Neuronal stem cell (in vitro differentiated cells): ENCODE data around the gene RNF213.
A peak's percentile ranks its signal among the peaks of the same experiment; 100 is the strongest.

Experiments used
- DNase-seq: peaks from one replicate; pipeline ENCODE4 v3.0.0-alpha.2; 2013; ENCODE audit warnings: low spot score
- H2AFZ ChIP-seq: one replicate; pipeline ENCODE4 v1.6.1; 2013; ENCODE audit warnings: mild to moderate bottlenecking, low read length, inconsistent platforms
- H2AK5ac ChIP-seq: 2 replicates; pipeline ENCODE4 v1.6.1; 2013; ENCODE audit warnings: low read depth, mild to moderate bottlenecking, inconsistent platforms, low read length, moderate library complexity, mixed read lengths
- H2BK120ac ChIP-seq: 2 replicates; pipeline ENCODE4 v1.6.1; 2013; ENCODE audit warnings: low read depth, mild to moderate bottlenecking, inconsistent platforms, low read length, moderate library complexity, mixed read lengths
- H2BK12ac ChIP-seq: one replicate; pipeline ENCODE4 v1.6.1; 2013; ENCODE audit warnings: low read length, inconsistent platforms
- H2BK15ac ChIP-seq: 2 replicates; pipeline ENCODE4 v1.6.1; 2013; ENCODE audit warnings: mild to moderate bottlenecking, low read length, inconsistent platforms, mixed read lengths
- H2BK5ac ChIP-seq: one replicate; pipeline ENCODE4 v1.6.1; 2013; ENCODE audit warnings: inconsistent platforms, mild to moderate bottlenecking, low read length, moderate library complexity
- H3K14ac ChIP-seq: one replicate; pipeline ENCODE4 v1.6.1; 2013; ENCODE audit warnings: low read length, inconsistent platforms
- H3K18ac ChIP-seq: 2 replicates; pipeline ENCODE4 v1.6.1; 2013; ENCODE audit warnings: low read length, inconsistent platforms
- H3K23ac ChIP-seq: 2 replicates; pipeline ENCODE4 v1.6.1; 2013; ENCODE audit warnings: low read depth, mild to moderate bottlenecking, mixed read lengths, low read length, inconsistent platforms; ENCODE audit not compliant: poor library complexity
- H3K27ac ChIP-seq: replicated peaks from 3 replicates; pipeline ENCODE4 v1.5.1; 2013; ENCODE audit warnings: low read length, inconsistent platforms
- H3K27me3 ChIP-seq, 3 experiments: 2 replicates each; pipeline ENCODE4 v1.6.1; 2013; ENCODE audit warnings: low read length in 3 of 3, mild to moderate bottlenecking in 2 of 3, inconsistent platforms in 1 of 3, low read depth in 1 of 3, mixed read lengths in 1 of 3, moderate library complexity in 1 of 3; ENCODE audit not compliant: control insufficient read depth in 3 of 3, insufficient read depth in 3 of 3
- H3K36me3 ChIP-seq, 2 donors: replicated peaks in 1 of 2; 2 replicates each; pipeline ENCODE4 v1.6.1; 2013; ENCODE audit warnings: low read length in 2 of 2; ENCODE audit not compliant: control insufficient read depth in 2 of 2, insufficient read depth in 2 of 2
- H3K4ac ChIP-seq: 2 replicates; pipeline ENCODE4 v1.6.1; 2013; ENCODE audit warnings: inconsistent platforms, mild to moderate bottlenecking, low read length, moderate library complexity
- H3K4me1 ChIP-seq, 2 donors: 1 replicate in 1 of 2; 2 replicates in 1 of 2; pipeline ENCODE4 v1.6.1; 2013; ENCODE audit warnings: low read length in 2 of 2, low read depth in 1 of 2; ENCODE audit not compliant: control insufficient read depth in 2 of 2, insufficient read depth in 1 of 2
- H3K4me2 ChIP-seq: one replicate; pipeline ENCODE4 v1.6.1; 2013; ENCODE audit warnings: mild to moderate bottlenecking, low read length, inconsistent platforms; ENCODE audit not compliant: insufficient read depth, poor library complexity, severe bottlenecking
- H3K4me3 ChIP-seq, 2 donors: 2 replicates each; pipeline ENCODE4 v1.5.1; 2013; ENCODE audit warnings: low read length in 2 of 2, mild to moderate bottlenecking in 2 of 2, inconsistent platforms in 1 of 2, moderate library complexity in 1 of 2
- H3K79me1 ChIP-seq: one replicate; pipeline ENCODE4 v1.6.1; 2013; ENCODE audit warnings: low read depth, mild to moderate bottlenecking, inconsistent platforms, low read length, moderate library complexity
- H3K9ac ChIP-seq: one replicate; pipeline ENCODE4 v1.6.1; 2013; ENCODE audit warnings: mild to moderate bottlenecking, low read depth, low read length, inconsistent platforms; ENCODE audit not compliant: poor library complexity
- H3K9me3 ChIP-seq, 2 donors: replicated peaks in 1 of 2; 2 replicates each; pipeline versions ENCODE3 to v1.6.1; 2013; ENCODE audit warnings: low read length in 2 of 2, mild to moderate bottlenecking in 2 of 2, inconsistent platforms in 1 of 2, low read depth in 1 of 2, mixed read lengths in 1 of 2, moderate library complexity in 1 of 2; ENCODE audit not compliant: control insufficient read depth in 2 of 2, insufficient read depth in 1 of 2
- H4K8ac ChIP-seq: one replicate; pipeline ENCODE4 v1.6.1; 2013; ENCODE audit warnings: low read depth, mild to moderate bottlenecking, inconsistent platforms, low read length, moderate library complexity
- H4K91ac ChIP-seq: one replicate; pipeline ENCODE4 v1.6.1; 2013; ENCODE audit warnings: low read length, low read depth, mild to moderate bottlenecking, inconsistent platforms; ENCODE audit not compliant: poor library complexity
- WGBS, 2 donors: extraction: QIAGEN DNeasy Blood & Tissue Kit; methylation state at CpG; one replicate each; pipeline ENCODE4 v1.1.7; 2013; ENCODE audit warnings: missing lambda C conversion rate in 2 of 2, mixed read lengths in 1 of 2; ENCODE audit not compliant: insufficient read length in 2 of 2, insufficient replicate concordance in 1 of 2; ENCODE audit errors: extremely low coverage in 2 of 2; 5-methylcytosine and 5-hydroxymethylcytosine counted together

Gene RNF213

GRCh38 chr17:80247561-80247960, 13.1 kb upstream of the RNF213 start:
- no peak overlapping the region for H3K14ac ChIP-seq
- WGBS, 2 donors: no CpG with 5 or more reads among the region's 17 CpGs
- no peak overlapping the region for H2BK5ac ChIP-seq
- no peak overlapping the region for H2AFZ ChIP-seq
- H3K27ac ChIP-seq: no peak overlapping the region
- no peaks in the 10 kb centered on the region for H3K4me1 ChIP-seq
- H3K9me3 ChIP-seq: no peaks in the 10 kb centered on the region
- H3K36me3 ChIP-seq: peaks cover 14 to 36% of the 10 kb centered on the region in 2 donors
- no peak overlapping the region for H2BK12ac ChIP-seq
- H3K4ac ChIP-seq: no peak overlapping the region
- H3K23ac ChIP-seq: no peak overlapping the region
- H4K8ac ChIP-seq: no peak overlapping the region
- no peak overlapping the region for H3K4me2 ChIP-seq
- H2BK120ac ChIP-seq: no peak overlapping the region
- DNase-seq: no peak
- H3K18ac ChIP-seq: no peak overlapping the region
- H4K91ac ChIP-seq: no peak overlapping the region
- H2BK15ac ChIP-seq: no peak overlapping the region
- peak overlapping the region; percentile 74 for H2AK5ac ChIP-seq
- H3K4me3 ChIP-seq: peak overlapping the region in 1 of 2 donors; percentile 34
- no peaks in the 10 kb centered on the region for H3K79me1 ChIP-seq
- peak overlapping the region; percentile 44 for H3K9ac ChIP-seq
- no peaks in the 10 kb centered on the region for H3K27me3 ChIP-seq

- Histone ChIP-seq H3K18ac (no peak overlapping the region), H3K4ac (no peak overlapping the region), H3K4me2 (no peak overlapping the region), H2BK120ac (no peak overlapping the region), H3K9ac (no peak overlapping the region), H3K23ac (no peak overlapping the region), H3K9me3 (no peaks in the 10 kb centered on the region), H2BK5ac (no peak overlapping the region), H4K8ac (no peak overlapping the region), H3K4me3 (no peak overlapping the region), H3K27ac (no peak overlapping the region), H2AFZ (no peak overlapping the region), H3K27me3 (no peaks in the 10 kb centered on the region), H2AK5ac (no peak overlapping the region), H3K79me1 (no peaks in the 10 kb centered on the region), H2BK15ac (no peak overlapping the region), H3K14ac (no peak overlapping the region), H3K36me3 (peaks cover 14 to 35% of the 10 kb centered on the region in 2 donors), H2BK12ac (no peak overlapping the region), H3K4me1 (no peaks in the 10 kb centered on the region), H4K91ac (no peak overlapping the region)
- no CpG with 5 or more reads among the region's 23 CpGs for WGBS, 2 donors
- DNase-seq: no peak
Observed at GRCh38 chr17:80248001-80248893, 12.4 kb upstream of the RNF213 start.

DNA sequence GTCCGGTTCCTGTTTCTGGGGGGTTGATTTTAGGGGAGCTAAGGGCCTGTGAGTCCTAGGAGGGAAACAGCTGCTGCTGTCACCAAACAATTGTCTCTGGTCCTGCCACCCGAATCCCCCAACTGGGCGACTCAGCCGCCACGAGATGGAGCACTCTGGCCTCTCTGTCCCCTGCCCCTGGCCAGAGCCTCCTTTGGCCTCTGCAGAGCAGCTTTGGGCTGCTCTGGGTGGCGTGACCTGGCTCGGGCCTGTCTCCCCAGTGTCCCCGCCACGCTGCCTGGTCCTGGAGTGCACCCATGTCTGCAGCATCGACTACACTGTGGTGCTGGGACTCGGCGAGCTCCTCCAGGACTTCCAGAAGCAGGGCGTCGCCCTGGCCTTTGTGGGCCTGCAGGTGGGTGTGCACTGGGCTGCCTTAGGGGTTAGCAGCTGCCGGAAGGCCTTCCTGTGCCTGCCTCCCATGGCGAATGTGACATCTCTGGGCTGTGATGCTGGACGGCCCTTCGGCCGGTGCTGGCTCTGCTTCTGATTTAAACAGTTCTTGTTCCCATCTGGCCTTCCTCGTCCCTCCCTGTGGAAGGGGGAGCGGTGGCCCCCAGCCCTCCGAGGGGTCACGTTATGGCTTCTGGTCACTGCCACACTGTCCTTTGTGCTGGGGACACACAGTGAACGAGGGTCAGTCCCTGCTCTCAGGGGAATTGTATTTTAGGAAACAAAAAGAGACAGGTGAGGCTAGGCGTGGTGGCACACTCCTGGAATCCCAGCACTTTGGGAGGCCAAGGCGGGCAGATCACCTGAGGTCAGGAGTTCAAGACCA, 11.6 kb upstream of the RNF213 start:
- Histone ChIP-seq H4K8ac (peak overlapping the region; percentile 93), H4K91ac (no peak overlapping the region), H2AFZ (no peak overlapping the region), H3K36me3 (peaks cover 12 to 31% of the 10 kb centered on the region in 2 donors), H2BK5ac (peak overlapping the region; percentile 53), H3K27me3 (no peaks in the 10 kb centered on the region), H3K4me3 (no peak overlapping the region), H2BK12ac (no peak overlapping the region), H3K4ac (no peak overlapping the region), H3K9ac (peak overlapping the region; percentile 44), H3K27ac (no peak overlapping the region), H2BK15ac (no peak overlapping the region), H3K79me1 (no peaks in the 10 kb centered on the region), H3K14ac (no peak overlapping the region), H3K4me1 (no peaks in the 10 kb centered on the region), H3K9me3 (no peaks in the 10 kb centered on the region), H2BK120ac (no peak overlapping the region), H3K4me2 (no peak overlapping the region), H3K18ac (no peak overlapping the region), H3K23ac (peak overlapping the region; percentile 80), H2AK5ac (peak overlapping the region; percentile 88)
- DNase-seq: no peak
- no CpG with 5 or more reads among the region's 26 CpGs for WGBS, 2 donors

DNA sequence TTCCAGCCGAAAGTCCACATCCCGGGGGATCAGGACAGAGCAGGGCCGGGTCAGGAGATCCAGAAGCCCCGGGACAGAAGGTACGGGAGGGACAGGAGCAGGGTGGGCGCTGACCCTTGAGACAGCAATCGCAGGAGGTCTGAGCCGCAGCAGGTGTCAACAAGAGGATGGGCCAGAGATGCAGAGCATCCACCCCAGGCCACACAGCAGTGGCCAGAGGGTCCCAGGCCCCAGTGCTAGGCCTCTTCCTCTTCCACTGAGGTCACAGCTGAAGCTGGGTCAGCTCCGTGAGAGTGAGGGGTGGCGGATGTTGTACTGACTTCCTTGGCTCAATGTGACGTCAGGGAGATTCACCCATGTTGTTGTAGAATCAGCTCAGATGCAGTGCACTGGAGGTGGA, 8.7 kb upstream of the RNF213 start:
- Histone ChIP-seq H3K27me3 (no peaks in the 10 kb centered on the region), H3K23ac (peak overlapping the region; percentile 49), H2AFZ (no peak overlapping the region), H4K91ac (no peak overlapping the region), H3K14ac (no peak overlapping the region), H3K27ac (no peak overlapping the region), H2BK120ac (no peak overlapping the region), H3K4me3 (no peak overlapping the region), H2BK15ac (no peak overlapping the region), H3K79me1 (no peaks in the 10 kb centered on the region), H2BK12ac (no peak overlapping the region), H4K8ac (no peak overlapping the region), H3K9me3 (no peaks in the 10 kb centered on the region), H3K9ac (no peak overlapping the region), H3K4me1 (peaks cover 0 to 4% of the 10 kb centered on the region in 2 donors), H2AK5ac (no peak overlapping the region), H3K4me2 (no peak overlapping the region), H2BK5ac (no peak overlapping the region), H3K4ac (no peak overlapping the region), H3K36me3 (peaks cover 5 to 14% of the 10 kb centered on the region in 2 donors), H3K18ac (no peak overlapping the region)
- no CpG with 5 or more reads among the region's 11 CpGs for WGBS, 2 donors
- no peak for DNase-seq
